Prostate gland (tissue), 2 donors: ENCODE results near the gene MRPS6.

ENCODE experiments used
- POLR2A ChIP-seq: fragments of 450-650 bp; IDR thresholded peaks from one replicate; pipeline ENCODE4 v1.6.1; 2016; ENCODE audit warnings: antibody characterized with exemption, mild to moderate bottlenecking
- POLR2AphosphoS5 ChIP-seq: sonication (generic); formaldehyde crosslinking; IDR thresholded peaks from one replicate; pipeline ENCODE4 v1.6.1; 2017; ENCODE audit warnings: antibody characterized with exemption
- TF ChIP-seq, protein P1 (sequence below), 4 experiments: fragments of 200-600 bp in 2 of 4; fragments of 450-650 bp in 2 of 4; sonication (generic) in 2 of 4; IDR thresholded peaks; 1 replicate in 3 of 4; 2 replicates in 1 of 4; pipeline ENCODE4 v1.5.1; 2016 to 2019; ENCODE audit warnings: antibody characterized with exemption in 4 of 4, mild to moderate bottlenecking in 2 of 4, moderate library complexity in 2 of 4

DNA sequence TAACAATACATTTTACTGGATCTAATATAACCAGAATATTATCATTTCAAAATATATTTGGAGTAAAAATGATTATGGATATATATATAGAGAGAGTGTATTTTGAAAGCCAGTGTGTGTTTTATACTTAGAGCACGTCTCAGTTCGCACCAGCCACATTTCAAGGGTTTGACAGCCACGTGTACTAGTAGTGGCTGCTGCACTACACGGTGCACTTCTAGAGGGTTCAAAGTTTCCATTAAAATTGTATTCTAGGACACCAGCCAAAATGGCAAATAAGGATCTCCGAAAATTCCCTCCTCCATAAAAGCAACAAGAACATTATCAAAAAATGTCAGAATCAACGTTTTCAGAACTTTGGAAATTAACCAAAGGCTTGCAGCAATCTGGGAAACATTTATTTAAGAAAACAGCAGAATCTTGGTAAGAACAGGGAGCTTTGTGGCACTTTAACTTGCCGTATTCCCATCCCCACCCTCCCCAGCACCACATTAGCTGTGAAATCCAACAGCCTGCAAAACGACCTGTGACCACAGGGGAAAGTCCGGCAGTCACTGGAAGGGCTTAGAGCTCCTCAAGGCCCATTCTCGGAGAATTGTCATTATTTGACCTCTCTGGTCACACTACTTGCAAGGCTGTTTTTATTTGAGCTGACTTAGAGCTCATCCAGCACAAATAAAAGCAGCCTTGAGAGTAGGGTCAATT lies 33.5 kb upstream of the MRPS6 start:
- TF ChIP-seq, protein P1, sequence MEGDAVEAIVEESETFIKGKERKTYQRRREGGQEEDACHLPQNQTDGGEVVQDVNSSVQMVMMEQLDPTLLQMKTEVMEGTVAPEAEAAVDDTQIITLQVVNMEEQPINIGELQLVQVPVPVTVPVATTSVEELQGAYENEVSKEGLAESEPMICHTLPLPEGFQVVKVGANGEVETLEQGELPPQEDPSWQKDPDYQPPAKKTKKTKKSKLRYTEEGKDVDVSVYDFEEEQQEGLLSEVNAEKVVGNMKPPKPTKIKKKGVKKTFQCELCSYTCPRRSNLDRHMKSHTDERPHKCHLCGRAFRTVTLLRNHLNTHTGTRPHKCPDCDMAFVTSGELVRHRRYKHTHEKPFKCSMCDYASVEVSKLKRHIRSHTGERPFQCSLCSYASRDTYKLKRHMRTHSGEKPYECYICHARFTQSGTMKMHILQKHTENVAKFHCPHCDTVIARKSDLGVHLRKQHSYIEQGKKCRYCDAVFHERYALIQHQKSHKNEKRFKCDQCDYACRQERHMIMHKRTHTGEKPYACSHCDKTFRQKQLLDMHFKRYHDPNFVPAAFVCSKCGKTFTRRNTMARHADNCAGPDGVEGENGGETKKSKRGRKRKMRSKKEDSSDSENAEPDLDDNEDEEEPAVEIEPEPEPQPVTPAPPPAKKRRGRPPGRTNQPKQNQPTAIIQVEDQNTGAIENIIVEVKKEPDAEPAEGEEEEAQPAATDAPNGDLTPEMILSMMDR (IDR thresholded peaks at IDR 0.05) = no peak
- TF ChIP-seq POLR2A = no peak
- TF ChIP-seq POLR2AphosphoS5 = no peak
